BLaER1 treated with 17β-estradiol and CSF1 and Interleukin-3, amounts not matched to agents 10 nM and 100 nM (cell line): Measurements from ENCODE around the gene SDCCAG8.

Experiments
- H3K27ac ChIP-seq, 11 experiments: shearing (Covaris generic); formaldehyde crosslinking; 2 replicates each; pipeline ENCODE4 v1.8.1; 2022
- H3K27me3 ChIP-seq, 11 experiments: shearing (Covaris generic); formaldehyde crosslinking; 2 replicates each; pipeline ENCODE4 v1.8.1; 2022
- H3K36me3 ChIP-seq, 11 experiments: shearing (Covaris generic); formaldehyde crosslinking; 2 replicates each; pipeline ENCODE4 v1.8.1; 2022
- H3K4me1 ChIP-seq, 10 experiments: shearing (Covaris generic); formaldehyde crosslinking; 2 replicates each; pipeline ENCODE4 v1.8.1; 2022
- H3K4me2 ChIP-seq, 11 experiments: shearing (Covaris generic); formaldehyde crosslinking; 2 replicates each; pipeline ENCODE4 v1.8.1; 2022
- H3K4me3 ChIP-seq, 10 experiments: shearing (Covaris generic); formaldehyde crosslinking; 2 replicates each; pipeline ENCODE4 v1.8.1; 2022
- H3K9ac ChIP-seq, 11 experiments: shearing (Covaris generic); formaldehyde crosslinking; 2 replicates each; pipeline ENCODE4 v1.8.1; 2022
- H3K9me3 ChIP-seq, 11 experiments: shearing (Covaris generic); formaldehyde crosslinking; replicated peaks in 1 of 11; 2 replicates each; pipeline ENCODE4 v1.8.1; 2022
- H4K20me1 ChIP-seq, 11 experiments: shearing (Covaris generic); formaldehyde crosslinking; 2 replicates each; pipeline ENCODE4 v1.8.1; 2022
- Cebpa-rat ChIP-seq, 11 experiments: shearing (Covaris generic); IDR thresholded peaks; 2 replicates each; pipeline ENCODE4 v1.8.1; 2022

The SDCCAG8 gene

GRCh38 chr1:243351337-243351736 is 95.5 kb downstream of the SDCCAG8 start:
- TF ChIP-seq Cebpa-rat (IDR thresholded peaks at IDR 0.05), result no peak
- Histone ChIP-seq H3K4me3 (no peak overlapping the region), H3K27me3 (no peaks in the 10 kb centered on the region), H3K27ac (no peak overlapping the region), H3K9ac (no peak overlapping the region), H3K4me1 (peaks cover 0 to 15% (median 10%) of the 10 kb centered on the region in 10 experiments; a peak in 10 of 20 replicates), H3K9me3 (peaks cover 0 to under 1% (median 0%) of the 10 kb centered on the region in 11 experiments; a peak in 1 of 22 replicates), H4K20me1 (no peaks in the 10 kb centered on the region), H3K36me3 (peaks cover 0 to 74% (median 24%) of the 10 kb centered on the region in 11 experiments; a peak in 17 of 22 replicates), H3K4me2 (no peak overlapping the region)

DNA sequence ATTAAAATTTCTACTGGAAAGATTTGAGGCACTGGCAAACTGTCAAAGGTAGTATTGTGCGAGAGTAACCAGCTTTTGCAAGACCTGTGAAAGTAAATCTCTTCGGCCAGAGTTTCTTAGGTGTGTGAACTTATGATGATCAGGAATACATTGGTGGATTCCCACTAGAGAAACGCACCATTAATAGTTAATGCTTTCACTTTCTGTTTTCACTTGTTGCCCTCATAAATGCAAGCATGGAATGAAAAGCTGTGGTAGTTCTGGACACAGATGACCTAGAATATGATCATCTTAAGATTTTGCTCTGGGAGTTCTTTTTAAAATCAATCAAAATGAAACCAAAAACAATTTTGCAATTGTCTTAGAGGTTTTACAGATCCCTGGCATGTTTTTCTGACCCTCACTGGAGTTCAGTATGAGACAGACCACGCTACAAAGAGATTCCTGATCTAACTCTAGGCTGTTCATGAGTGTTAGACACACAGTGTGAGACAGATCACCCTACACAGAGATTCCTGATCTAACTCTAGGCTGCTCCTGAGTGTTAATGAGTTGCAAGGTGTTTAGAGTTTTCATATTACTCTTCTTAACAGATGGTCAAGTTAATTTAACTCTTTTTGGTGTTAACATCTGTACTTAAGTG is 98.8 kb downstream of the SDCCAG8 start:
- Histone ChIP-seq H3K27ac (peak overlapping the region in 6 of 11 experiments; percentile 2 to 45 (median 36); a peak in 7 of 22 replicates), H3K4me3 (peak overlapping the region in 2 of 10 experiments; percentile 1 to 26; a peak in 2 of 20 replicates), H4K20me1 (no peaks in the 10 kb centered on the region), H3K27me3 (no peaks in the 10 kb centered on the region), H3K9me3 (peaks cover 0 to 15% (median 7%) of the 10 kb centered on the region in 11 experiments; a peak in 4 of 22 replicates), H3K4me1 (peaks cover 0 to 15% (median 10%) of the 10 kb centered on the region in 10 experiments; a peak in 10 of 20 replicates), H3K9ac (peak overlapping the region in 5 of 11 experiments; percentile 15 to 56 (median 55); a peak in 6 of 22 replicates), H3K4me2 (peak overlapping the region in 10 of 11 experiments; percentile 16 to 71 (median 58); a peak in 18 of 22 replicates), H3K36me3 (peaks cover 7 to 65% (median 24%) of the 10 kb centered on the region in 11 experiments; a peak in 20 of 22 replicates)
- no peak for TF ChIP-seq Cebpa-rat (IDR thresholded peaks at IDR 0.05)

DNA sequence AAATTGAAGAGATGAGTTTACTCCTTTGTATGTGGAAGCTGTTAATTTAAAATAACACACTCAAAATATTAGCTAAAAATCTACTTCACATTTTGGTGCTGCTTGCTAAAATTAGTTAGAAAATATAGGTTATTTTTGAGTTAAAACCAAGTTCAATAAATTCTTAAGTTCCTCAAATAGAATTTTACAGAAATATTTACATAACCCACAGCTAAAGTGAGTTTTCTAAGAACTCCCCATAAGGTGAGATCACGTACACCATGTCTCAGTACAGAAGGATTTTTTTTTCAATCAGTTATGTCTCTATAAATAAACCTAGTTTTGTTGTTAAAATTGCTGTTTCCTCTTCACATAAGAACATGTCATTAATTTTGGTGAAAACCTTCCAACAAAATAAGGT is 108.0 kb downstream of the SDCCAG8 start:
- H3K9me3 ChIP-seq, result no peaks in the 10 kb centered on the region
- H3K9ac ChIP-seq, result no peak overlapping the region
- no peak overlapping the region for H3K4me2 ChIP-seq
- no peak overlapping the region for H3K4me3 ChIP-seq
- H3K27ac ChIP-seq, result no peak overlapping the region
- no peaks in the 10 kb centered on the region for H3K27me3 ChIP-seq
- no peak for TF ChIP-seq Cebpa-rat (IDR thresholded peaks at IDR 0.05)
- no peaks in the 10 kb centered on the region for H4K20me1 ChIP-seq
- H3K36me3 ChIP-seq, result peaks cover 0 to 48% (median 12%) of the 10 kb centered on the region in 11 experiments; a peak in 15 of 22 replicates
- H3K4me1 ChIP-seq, result no peaks in the 10 kb centered on the region

DNA sequence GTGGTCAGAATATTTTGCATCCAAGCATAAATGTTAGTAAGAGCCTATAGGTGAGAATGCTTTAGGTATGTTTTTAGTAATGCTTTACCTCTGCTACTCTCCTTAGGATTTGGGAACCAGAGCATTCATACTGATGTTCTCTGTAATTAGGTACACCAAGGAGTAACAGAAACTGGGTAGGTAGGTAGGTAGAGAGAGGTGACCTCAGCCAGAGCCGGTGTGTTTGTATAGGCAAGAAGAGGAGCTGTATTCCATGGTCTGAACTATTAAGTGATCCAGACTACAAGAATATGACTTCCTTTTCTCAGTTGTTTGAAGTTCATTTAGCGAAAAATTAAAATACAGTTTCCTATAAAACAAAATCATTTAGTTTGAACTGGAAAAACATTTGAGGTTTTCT is 108.5 kb downstream of the SDCCAG8 start:
- Histone ChIP-seq H3K27me3 (no peaks in the 10 kb centered on the region), H3K36me3 (peaks cover 0 to 51% (median 12%) of the 10 kb centered on the region in 11 experiments; a peak in 15 of 22 replicates), H3K4me2 (no peak overlapping the region), H3K9me3 (no peaks in the 10 kb centered on the region), H4K20me1 (no peaks in the 10 kb centered on the region), H3K27ac (no peak overlapping the region), H3K4me3 (no peak overlapping the region), H3K9ac (no peak overlapping the region), H3K4me1 (no peaks in the 10 kb centered on the region)
- no peak for TF ChIP-seq Cebpa-rat (IDR thresholded peaks at IDR 0.05)

DNA sequence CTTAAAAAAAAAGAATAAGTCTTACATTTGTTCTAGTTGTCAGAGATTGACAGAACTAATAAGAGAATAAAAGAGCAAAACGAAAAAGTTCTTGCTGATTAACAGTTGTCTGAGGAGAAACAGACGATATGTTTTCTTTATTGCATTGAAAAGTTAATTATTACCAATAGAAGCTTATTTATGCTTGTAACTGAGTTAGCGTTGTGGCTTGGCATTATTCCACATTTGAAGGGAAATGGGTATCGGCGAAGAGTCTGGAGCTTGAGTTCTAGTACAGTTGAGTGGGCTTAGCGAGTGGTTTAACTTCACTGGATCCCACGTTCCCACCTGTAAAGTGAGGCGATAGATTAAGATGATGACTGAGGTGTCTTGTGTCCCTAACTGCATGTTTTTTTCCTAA is 109.0 kb downstream of the SDCCAG8 start:
- no peaks in the 10 kb centered on the region for H4K20me1 ChIP-seq
- no peak overlapping the region for H3K4me3 ChIP-seq
- H3K9me3 ChIP-seq, result no peaks in the 10 kb centered on the region
- no peak for TF ChIP-seq Cebpa-rat (IDR thresholded peaks at IDR 0.05)
- no peak overlapping the region for H3K4me2 ChIP-seq
- no peaks in the 10 kb centered on the region for H3K27me3 ChIP-seq
- H3K9ac ChIP-seq, result no peak overlapping the region
- no peak overlapping the region for H3K27ac ChIP-seq
- no peaks in the 10 kb centered on the region for H3K4me1 ChIP-seq
- H3K36me3 ChIP-seq, result peaks cover 0 to 52% (median 12%) of the 10 kb centered on the region in 11 experiments; a peak in 15 of 22 replicates

DNA sequence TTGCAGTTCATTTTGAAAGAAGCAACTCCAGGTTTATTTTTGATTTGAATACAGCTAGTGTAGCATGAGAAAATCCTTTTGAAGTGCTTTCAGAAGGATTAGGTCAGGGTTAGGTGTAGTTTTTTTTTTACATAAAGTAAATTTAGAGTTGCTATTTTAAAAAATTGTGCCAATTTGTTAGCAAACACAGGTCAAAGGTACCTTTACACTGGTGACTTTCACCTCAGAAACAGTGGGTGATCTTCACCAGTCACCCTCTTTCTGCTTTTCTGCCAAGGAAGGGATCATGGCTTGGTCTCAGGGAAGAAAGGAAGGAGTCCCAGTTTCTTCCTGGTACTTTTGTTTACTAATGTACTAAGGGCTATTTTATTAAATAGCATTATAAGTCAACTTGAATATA is 111.5 kb downstream of the SDCCAG8 start:
- 0 out of 22 replicates have a peak, but pooled peaks cover 0 to 6% (median 0%) of the 10 kb centered on the region in 11 experiments for H3K9me3 ChIP-seq
- TF ChIP-seq Cebpa-rat (IDR thresholded peaks at IDR 0.05), result no peak
- no peak overlapping the region for H3K9ac ChIP-seq
- no peak overlapping the region for H3K4me2 ChIP-seq
- H3K27ac ChIP-seq, result no peak overlapping the region
- no peak overlapping the region for H3K4me3 ChIP-seq
- peaks cover 0 to 44% (median 0%) of the 10 kb centered on the region in 11 experiments; a peak in 7 of 22 replicates for H3K36me3 ChIP-seq
- no peaks in the 10 kb centered on the region for H3K27me3 ChIP-seq
- no peaks in the 10 kb centered on the region for H4K20me1 ChIP-seq
- no peaks in the 10 kb centered on the region for H3K4me1 ChIP-seq

GRCh38 chr1:243374412-243374811 is 118.6 kb downstream of the SDCCAG8 start:
- no peak for TF ChIP-seq Cebpa-rat (IDR thresholded peaks at IDR 0.05)
- H3K27ac ChIP-seq, result no peak overlapping the region
- H3K4me1 ChIP-seq, result no peaks in the 10 kb centered on the region
- no peaks in the 10 kb centered on the region for H3K27me3 ChIP-seq
- no peak overlapping the region for H3K4me2 ChIP-seq
- peaks cover 19 to 29% (median 23%) of the 10 kb centered on the region in 11 experiments for H3K9me3 ChIP-seq
- H3K36me3 ChIP-seq, result peaks cover 8 to 51% (median 20%) of the 10 kb centered on the region in 11 experiments; a peak in 20 of 22 replicates
- H4K20me1 ChIP-seq, result no peaks in the 10 kb centered on the region
- H3K4me3 ChIP-seq, result no peak overlapping the region
- H3K9ac ChIP-seq, result no peak overlapping the region

- Histone ChIP-seq H3K9me3 (peaks cover 19 to 29% (median 23%) of the 10 kb centered on the region in 11 experiments), H3K36me3 (peaks cover 8 to 53% (median 22%) of the 10 kb centered on the region in 11 experiments; a peak in 20 of 22 replicates), H3K4me3 (no peak overlapping the region), H4K20me1 (no peaks in the 10 kb centered on the region), H3K4me1 (no peaks in the 10 kb centered on the region), H3K27ac (no peak overlapping the region), H3K9ac (no peak overlapping the region), H3K27me3 (no peaks in the 10 kb centered on the region), H3K4me2 (no peak overlapping the region)
- no peak for TF ChIP-seq Cebpa-rat (IDR thresholded peaks at IDR 0.05)
These were observed 119.8 kb downstream of the SDCCAG8 start for GRCh38 chr1:243375596-243375995.

DNA sequence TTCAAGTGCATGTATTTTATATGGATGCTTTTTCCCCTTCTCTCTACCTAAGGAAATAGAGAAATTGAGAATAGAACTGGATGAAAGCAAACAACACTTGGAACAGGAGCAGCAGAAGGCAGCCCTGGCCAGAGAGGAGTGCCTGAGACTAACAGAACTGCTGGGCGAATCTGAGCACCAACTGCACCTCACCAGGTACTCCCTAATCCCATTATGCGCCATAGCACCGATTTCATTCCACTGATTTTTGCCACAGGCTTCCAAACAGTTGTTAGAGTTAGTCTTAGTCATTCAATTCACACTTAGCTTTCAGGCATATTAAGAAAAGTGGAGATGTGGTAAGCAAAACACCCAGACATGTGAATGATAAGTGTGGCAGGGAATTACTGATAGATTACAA is 122.8 kb downstream of the SDCCAG8 start:
- Histone ChIP-seq H3K36me3 (peaks cover 5 to 65% (median 31%) of the 10 kb centered on the region in 11 experiments; a peak in 19 of 22 replicates), H3K27me3 (no peaks in the 10 kb centered on the region), H3K27ac (no peak overlapping the region), H3K4me2 (no peak overlapping the region), H3K4me3 (no peak overlapping the region), H3K9me3 (peaks cover 11 to 22% (median 15%) of the 10 kb centered on the region in 11 experiments), H3K4me1 (no peaks in the 10 kb centered on the region), H4K20me1 (no peaks in the 10 kb centered on the region), H3K9ac (no peak overlapping the region)
- TF ChIP-seq Cebpa-rat (IDR thresholded peaks at IDR 0.05), result no peak
